ENCODE results near the gene B3GNT3.

B3GNT3 gene

GRCh38 chr19:17749912-17750317, 45.0 kb upstream of the B3GNT3 start:
- Histone ChIP-seq H3K9ac (ENCODE audit: low read depth, low read length) (peak overlapping the region; percentile 67; the same call in 1 of the 2 replicates), H3K9me3 (ENCODE audit: insufficient read depth, low read length, severe bottlenecking) (no peaks in the 10 kb centered on the region), H3K27ac (ENCODE audit: low read length) (peak overlapping the region; percentile 87), H3K36me3 (ENCODE audit: insufficient read depth, low read length) (peaks cover 23% of the 10 kb centered on the region), H3K27me3 (ENCODE audit: insufficient read depth, low read length, poor library complexity) (no peaks in the 10 kb centered on the region), H4K20me1 (ENCODE audit: insufficient read depth, low read length) (peaks cover 11% of the 10 kb centered on the region; the same call in 1 of the 2 replicates), H3K4me1 (ENCODE audit: insufficient read depth, low read length) (peaks cover 62% of the 10 kb centered on the region), H3K4me2 (ENCODE audit: insufficient read depth, low read length) (peak overlapping the region; percentile 71), H3K79me2 (ENCODE audit: insufficient read depth, low read length) (peaks cover 70% of the 10 kb centered on the region), H3K4me3 (ENCODE audit: low read depth in 1 of 2, low read length in 2 of 2) (peak overlapping the region in 1 of 2 experiments; percentile 38; a peak in 2 of 4 replicates), H2AFZ (ENCODE audit: low read depth, low read length) (no peak overlapping the region)
- TF ChIP-seq EZH2 (IDR thresholded peaks at IDR 0.05; ENCODE audit: borderline replicate concordance, low read depth, low read length, severe bottlenecking) (no peak), CTCF (IDR thresholded peaks at IDR 0.05; ENCODE audit: borderline replicate concordance, extremely low read depth, low read length, poor library complexity, severe bottlenecking) (no peak)
- DNase-seq: peak; percentile 18
- no peak for ATAC-seq (ENCODE audit: insufficient read depth, low read depth)

GRCh38 chr19:17751103-17751911, 43.6 kb upstream of the B3GNT3 start, which contains the start of gene FCHO1:
Gene FCHO1, plus strand, starts transcription at chr19:17751477. Its CDS starts 3,688 bp downstream, at chr19:17755165.
- peak within 1 kb of the TSS; percentile 71 for H3K4me2 ChIP-seq (ENCODE audit: insufficient read depth, low read length)
- H3K9ac ChIP-seq (ENCODE audit: low read depth, low read length): peak within 1 kb of the TSS; percentile 67
- DNase-seq (peak; percentile 95), ATAC-seq (ENCODE audit: insufficient read depth, low read depth) (peak; percentile 79)
- no peaks in the 10 kb centered on the region for H3K9me3 ChIP-seq (ENCODE audit: insufficient read depth, low read length, severe bottlenecking)
- H3K79me2 ChIP-seq (ENCODE audit: insufficient read depth, low read length): peaks cover 74% of the 10 kb centered on the region
- peak within 1 kb of the TSS; percentile 87 for H3K27ac ChIP-seq (ENCODE audit: low read length)
- H4K20me1 ChIP-seq (ENCODE audit: insufficient read depth, low read length): peaks cover 21% of the 10 kb centered on the region
- H3K27me3 ChIP-seq (ENCODE audit: insufficient read depth, low read length, poor library complexity): no peaks in the 10 kb centered on the region
- H3K36me3 ChIP-seq (ENCODE audit: insufficient read depth, low read length): peaks cover 37% of the 10 kb centered on the region
- peaks cover 62% of the 10 kb centered on the region for H3K4me1 ChIP-seq (ENCODE audit: insufficient read depth, low read length)
- no peak for TF ChIP-seq CTCF (IDR thresholded peaks at IDR 0.05; ENCODE audit: borderline replicate concordance, extremely low read depth, low read length, poor library complexity, severe bottlenecking)
- no peak for TF ChIP-seq EZH2 (IDR thresholded peaks at IDR 0.05; ENCODE audit: borderline replicate concordance, low read depth, low read length, severe bottlenecking)
- H3K4me3 ChIP-seq (ENCODE audit: low read depth in 1 of 2, low read length in 2 of 2): peak within 1 kb of the TSS; percentile 26 to 59; a peak in 3 of 4 replicates
- peak within 1 kb of the TSS; percentile 75 for H2AFZ ChIP-seq (ENCODE audit: low read depth, low read length)

GRCh38 chr19:17751912-17752273, 43.0 kb upstream of the B3GNT3 start:
- no peaks in the 10 kb centered on the region for H3K27me3 ChIP-seq (ENCODE audit: insufficient read depth, low read length, poor library complexity)
- peak overlapping the region; percentile 71 for H3K4me2 ChIP-seq (ENCODE audit: insufficient read depth, low read length)
- H3K4me1 ChIP-seq (ENCODE audit: insufficient read depth, low read length): peaks cover 62% of the 10 kb centered on the region
- H2AFZ ChIP-seq (ENCODE audit: low read depth, low read length): peak overlapping the region; percentile 75
- H4K20me1 ChIP-seq (ENCODE audit: insufficient read depth, low read length): peaks cover 21% of the 10 kb centered on the region
- no peak for ATAC-seq (ENCODE audit: insufficient read depth, low read depth)
- DNase-seq: no peak
- peaks cover 74% of the 10 kb centered on the region for H3K79me2 ChIP-seq (ENCODE audit: insufficient read depth, low read length)
- H3K27ac ChIP-seq (ENCODE audit: low read length): peak overlapping the region; percentile 87
- H3K36me3 ChIP-seq (ENCODE audit: insufficient read depth, low read length): peaks cover 42% of the 10 kb centered on the region
- no peaks in the 10 kb centered on the region for H3K9me3 ChIP-seq (ENCODE audit: insufficient read depth, low read length, severe bottlenecking)
- H3K4me3 ChIP-seq (ENCODE audit: low read depth in 1 of 2, low read length in 2 of 2): peak overlapping the region; percentile 22 to 59; a peak in 3 of 4 replicates
- H3K9ac ChIP-seq (ENCODE audit: low read depth, low read length): peak overlapping the region; percentile 67
- no peak for TF ChIP-seq EZH2 (IDR thresholded peaks at IDR 0.05; ENCODE audit: borderline replicate concordance, low read depth, low read length, severe bottlenecking)
